HG03060 (cell line): Measurements from ENCODE around the gene ADAMTS16.

Experiments used
- ATAC-seq: cut with Tn5 transposase; IDR thresholded peaks from one replicate; pipeline ENCODE4 v1.9.1; 2021; ENCODE audit warnings: low read depth, moderate number of reproducible peaks; ENCODE audit not compliant: unreplicated experiment

Gene ADAMTS16

DNA sequence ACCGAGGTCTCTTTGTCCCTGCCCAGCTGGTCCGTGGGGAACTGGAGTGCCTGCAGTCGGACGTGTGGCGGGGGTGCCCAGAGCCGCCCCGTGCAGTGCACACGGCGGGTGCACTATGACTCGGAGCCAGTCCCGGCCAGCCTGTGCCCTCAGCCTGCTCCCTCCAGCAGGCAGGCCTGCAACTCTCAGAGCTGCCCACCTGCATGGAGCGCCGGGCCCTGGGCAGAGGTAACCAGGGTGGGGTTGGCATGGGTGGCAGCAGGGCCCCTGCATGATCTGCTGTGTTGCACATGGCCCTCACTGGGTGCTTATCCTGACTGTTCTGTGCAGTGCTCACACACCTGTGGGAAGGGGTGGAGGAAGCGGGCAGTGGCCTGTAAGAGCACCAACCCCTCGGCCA, 163.1 kb downstream of the ADAMTS16 start:
- no peak for ATAC-seq

DNA sequence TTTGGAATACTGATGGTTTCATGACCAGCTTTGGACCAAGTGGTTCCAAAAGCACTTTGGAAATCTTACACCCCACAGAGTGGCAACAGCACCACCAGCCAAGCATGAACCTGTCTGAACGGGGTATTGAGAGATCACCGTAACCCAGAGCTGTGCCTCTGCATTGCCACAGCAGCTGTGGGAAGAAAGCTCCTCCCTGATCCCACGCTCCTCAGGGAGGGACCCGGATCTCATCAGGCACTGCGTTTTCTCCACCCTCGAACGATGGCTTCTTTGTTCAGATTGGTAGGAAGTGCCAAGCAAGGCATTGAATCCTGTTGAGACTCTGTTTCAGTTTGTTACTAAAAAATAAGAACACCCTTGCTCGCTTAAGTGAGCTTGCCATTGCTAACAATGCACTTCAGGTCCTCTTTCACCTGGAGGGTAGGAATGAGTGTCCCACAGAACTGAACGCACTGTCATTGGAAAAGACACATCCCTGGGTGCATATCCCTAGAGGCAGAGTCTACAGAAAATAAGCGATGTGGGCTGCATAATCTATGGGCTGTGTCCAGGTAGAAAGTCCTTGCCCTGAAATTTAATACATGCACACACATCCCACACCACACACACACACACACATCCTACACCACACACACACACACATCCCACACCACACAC, 164.4 kb downstream of the ADAMTS16 start:
- ATAC-seq: no peak

DNA sequence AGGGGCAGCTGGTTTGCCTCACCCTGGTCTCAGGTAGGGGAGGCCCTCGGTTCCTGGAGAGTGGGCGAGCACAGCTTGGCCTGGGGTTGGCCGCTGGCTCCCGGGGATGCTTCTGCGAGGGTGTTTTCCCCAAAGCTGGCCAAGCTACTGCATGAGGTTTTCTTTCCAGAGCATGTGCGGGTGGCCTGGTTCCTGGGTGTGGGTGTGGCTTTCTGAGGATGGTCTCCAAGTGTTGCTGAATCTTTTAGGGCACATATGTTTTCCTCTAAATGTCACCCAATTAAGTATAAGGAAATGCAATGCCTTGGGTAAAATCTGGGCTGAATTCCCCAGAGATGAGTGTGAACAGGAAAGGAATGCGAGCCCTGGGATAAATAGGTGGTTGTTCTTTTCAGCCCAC, 166.6 kb downstream of the ADAMTS16 start:
- ATAC-seq: no peak

DNA sequence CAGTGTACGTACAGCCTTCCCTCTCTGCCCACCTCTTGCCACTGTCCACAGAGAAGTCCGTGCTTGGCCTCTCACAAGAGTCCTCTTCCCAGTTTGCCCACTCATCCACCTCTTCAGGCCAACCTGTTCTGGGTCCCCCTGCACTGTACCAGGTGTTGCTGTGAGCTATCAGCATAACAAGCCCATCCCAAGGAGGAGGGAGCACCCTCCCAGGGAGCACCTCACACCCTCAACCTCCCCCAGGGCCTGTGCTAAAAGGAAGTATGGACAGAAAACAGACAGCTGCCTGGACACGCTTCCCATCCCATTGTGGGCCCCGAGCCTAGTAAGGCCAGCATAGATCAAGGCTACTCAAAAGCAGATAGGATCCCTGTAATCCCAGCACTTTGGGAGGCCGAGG, 168.2 kb downstream of the ADAMTS16 start:
- ATAC-seq: no peak

DNA sequence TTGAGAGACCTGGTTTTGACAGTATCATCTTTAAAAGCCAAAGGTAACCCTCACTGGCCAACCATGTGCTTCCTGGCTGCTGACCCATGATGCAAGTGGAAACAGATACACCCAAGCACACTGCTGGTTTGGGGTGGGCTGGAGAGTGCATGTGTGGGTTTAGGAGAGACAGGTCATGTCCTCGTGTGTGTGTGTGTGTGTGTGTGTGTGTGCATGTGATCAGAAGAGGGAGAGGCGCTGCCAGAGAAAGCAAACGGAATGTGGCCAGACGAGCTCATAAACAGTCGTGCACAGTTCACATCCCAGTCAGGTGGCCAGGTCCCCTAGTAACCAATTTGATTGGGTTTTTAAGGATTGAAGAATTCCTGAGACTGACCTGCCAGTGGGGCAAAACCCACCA, 169.5 kb downstream of the ADAMTS16 start:
- ATAC-seq: no peak

DNA sequence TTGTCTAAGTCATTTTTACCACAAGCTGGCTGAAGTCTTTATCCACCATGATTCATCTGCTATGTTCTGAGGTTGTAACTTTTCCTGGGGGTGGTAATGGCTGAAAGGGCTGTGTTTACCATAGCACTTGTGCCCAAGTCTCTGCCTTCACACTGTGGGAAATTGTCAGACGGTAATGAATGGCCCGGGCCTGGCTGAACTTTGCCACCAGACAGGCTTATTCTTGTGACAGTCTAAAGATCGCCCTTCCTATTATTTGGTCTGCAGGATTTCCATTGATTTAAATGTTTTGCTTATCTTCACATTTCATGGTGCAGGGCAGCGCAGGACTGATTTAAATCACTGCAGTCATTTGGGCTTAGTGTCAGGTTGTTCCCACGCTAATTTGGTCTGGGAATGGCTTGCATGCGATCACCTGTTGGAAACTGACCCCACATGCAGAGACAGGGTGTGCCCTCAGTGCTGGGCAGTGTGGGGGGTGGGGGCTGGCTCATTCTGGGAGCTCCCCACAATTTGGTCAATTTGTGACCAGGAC, 173.0 kb downstream of the ADAMTS16 start:
- ATAC-seq: no peak

DNA sequence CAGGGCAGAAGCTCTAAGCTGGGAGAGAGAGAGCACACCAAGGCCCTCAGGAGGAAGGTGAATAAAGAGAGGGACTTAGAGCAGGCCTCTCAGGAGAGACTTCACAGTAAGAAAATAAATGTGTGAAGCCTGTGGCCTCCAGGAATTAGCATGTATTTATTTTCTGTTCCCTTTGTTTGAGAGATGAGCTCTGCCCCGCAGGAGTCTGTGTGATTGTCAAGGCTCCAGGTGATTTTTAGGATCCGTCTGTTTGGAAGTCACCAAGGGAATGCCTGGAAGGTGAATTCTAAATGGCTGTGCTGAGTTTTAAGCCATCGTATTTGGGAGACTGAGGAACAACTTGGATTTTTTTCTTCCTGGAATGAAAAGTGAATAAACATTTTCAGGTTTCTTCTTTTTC, 174.0 kb downstream of the ADAMTS16 start:
- ATAC-seq: no peak

DNA sequence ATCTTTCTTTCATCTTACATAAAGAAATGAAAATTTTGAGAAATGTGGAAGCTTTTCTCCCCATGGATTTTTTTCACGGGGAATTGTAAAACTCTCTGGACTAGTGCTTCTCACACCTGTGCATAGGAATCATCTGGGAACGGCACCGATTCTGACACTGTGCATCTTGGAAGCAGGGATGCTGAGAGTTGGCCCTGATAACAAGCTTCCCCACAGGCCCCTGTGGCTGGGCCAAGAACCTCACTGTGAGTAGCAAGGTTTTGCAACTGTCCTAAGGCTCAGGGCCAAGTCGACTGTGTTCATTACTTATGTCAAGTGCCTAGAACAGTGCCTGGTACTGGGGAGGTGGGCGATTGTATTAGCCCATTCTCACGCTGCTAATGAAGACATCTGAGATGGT, 174.5 kb downstream of the ADAMTS16 start:
- no peak for ATAC-seq

DNA sequence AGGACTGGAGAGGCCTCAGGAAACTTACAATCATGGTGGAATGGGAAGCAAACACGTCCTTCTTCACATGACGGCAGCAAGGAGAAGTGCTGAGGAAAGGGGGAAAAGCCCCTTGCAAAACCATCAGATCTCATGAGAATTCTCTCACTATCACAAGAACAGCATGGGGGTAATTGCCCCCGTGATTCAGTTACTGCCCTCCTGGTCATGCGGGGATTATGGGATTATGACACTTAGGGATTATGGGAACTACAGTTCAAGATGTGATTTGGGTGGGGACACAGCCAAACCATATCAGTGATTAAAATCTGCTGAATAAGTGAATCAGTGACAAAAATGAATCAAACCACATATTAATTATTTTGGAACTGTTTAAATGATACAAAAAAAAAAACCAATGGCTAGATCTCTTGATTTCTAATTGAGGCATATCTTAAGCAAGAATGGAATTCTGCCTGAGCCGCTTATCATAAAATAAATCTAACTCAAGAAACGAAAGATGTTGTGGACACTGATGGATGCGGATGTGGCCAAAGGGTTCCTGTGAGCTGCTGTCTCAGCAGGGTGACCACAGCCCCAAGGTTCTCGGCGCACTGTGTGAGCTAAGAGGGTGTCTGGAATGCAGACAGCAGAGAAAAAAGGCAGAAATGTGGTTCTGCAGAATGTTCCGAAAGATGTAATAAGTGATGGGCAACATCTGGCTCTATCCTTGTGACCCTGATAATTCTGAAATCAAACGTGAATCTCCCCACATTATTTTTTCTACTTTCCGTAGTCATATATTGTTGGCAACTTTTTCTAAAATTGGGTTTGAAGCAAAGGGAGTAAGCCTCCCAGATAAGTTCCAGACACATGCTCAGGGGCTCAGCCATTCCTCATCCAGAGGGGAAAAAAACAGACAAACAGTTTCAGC, 175.2 kb downstream of the ADAMTS16 start:
- ATAC-seq: no peak

DNA sequence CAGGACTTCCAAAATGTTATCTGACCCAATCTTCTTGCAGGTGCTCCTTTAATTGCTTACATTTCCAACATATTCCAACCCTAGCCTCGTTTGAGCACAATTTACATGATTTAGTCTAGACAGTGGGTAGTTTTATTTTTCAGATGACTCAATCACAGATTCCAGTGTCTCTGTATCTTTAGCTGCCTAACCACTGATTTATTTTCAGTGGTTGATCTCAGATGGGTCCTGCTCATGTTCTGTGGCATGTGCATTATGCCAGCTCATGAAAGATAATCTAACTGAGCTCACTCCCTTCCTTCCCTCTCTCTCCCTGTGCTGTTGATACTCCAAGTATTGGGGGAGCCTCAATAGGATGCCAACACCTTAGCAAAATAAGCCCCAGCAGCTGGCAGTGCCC, 176.2 kb downstream of the ADAMTS16 start:
- ATAC-seq: no peak

DNA sequence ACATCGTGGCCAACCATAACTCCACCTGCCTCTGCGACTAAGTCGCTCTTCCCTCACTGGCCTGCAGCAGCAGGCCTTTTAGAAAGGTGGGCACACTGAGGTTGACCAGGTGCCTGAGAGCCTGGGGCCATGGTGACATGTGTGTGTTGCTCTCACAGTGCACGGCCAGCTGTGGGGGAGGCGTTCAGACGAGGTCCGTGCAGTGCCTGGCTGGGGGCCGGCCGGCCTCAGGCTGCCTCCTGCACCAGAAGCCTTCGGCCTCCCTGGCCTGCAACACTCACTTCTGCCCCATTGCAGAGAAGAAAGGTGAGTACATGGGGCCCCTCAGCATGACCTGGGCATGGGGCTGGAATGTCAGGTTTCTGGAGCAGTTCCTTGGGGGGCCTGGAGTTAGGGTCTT, 177.8 kb downstream of the ADAMTS16 start:
- ATAC-seq: no peak

DNA sequence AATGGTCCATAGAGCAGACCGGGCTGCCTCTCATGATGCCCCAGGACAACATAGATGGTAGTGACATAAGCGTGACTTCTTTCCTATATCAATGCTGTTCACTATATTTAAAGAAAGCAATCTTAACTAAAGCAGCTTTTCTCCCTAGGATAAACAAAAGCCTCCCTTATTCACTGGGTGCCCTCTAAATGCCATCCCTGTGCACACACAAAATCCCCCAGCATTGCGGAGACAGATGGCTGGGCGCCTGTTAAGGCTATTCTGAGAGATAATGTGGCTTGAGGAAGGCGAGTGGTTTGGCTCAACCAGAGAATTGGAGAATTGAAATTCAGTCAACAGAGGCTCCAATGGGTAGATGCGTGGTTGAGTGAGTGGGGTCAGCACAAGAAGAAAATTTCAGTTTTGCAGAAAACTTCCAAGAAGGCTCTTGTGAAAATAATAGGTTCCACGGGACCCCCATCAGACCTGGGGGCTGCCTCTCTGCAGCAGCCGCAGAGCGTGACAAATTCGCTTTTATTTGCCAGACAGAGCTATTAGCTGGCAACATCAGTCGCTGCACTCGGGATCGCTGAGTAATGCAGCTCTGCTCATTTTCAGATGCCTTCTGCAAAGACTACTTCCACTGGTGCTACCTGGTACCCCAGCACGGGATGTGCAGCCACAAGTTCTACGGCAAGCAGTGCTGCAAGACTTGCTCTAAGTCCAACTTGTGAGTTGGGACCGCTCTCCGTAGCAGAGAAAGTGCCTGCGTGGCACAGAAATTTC, 178.5 kb downstream of the ADAMTS16 start:
- no peak for ATAC-seq

DNA sequence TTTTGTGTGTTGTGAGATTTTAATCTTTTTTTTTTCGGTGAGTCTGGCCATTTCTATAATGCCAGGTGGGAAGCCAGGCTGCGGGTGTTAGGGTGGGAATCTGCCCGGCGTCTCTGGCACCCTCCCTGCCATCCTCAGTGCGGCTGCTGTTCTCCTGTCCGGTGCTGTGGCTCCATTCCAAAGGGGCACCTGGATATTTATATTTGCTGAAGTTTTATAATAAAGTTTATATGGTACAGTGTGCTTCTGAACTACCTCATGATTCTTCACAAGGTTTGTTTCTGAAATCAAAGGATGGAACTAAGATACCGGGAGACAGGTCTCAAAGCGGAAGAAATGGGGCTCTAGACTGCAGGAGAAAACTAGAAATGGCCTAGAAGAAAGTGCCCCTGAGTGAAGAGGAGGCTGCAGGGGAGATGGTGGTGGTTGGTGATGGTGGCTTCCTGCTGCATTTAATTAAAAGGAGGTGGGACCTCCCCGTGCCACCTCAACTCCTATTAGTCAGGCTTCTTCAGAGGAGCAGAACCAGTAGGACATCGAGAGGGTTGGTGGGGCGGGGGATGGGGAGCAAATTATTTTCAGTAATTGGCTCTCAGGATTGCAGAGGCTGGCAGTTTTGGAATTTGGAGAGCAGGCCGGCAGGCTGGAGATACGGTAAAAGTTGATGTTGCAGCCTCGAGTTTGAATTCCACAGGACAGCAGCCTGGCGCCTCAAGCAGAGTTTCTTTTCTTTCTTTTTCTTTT, 180.1 kb downstream of the ADAMTS16 start:
- no peak for ATAC-seq

DNA sequence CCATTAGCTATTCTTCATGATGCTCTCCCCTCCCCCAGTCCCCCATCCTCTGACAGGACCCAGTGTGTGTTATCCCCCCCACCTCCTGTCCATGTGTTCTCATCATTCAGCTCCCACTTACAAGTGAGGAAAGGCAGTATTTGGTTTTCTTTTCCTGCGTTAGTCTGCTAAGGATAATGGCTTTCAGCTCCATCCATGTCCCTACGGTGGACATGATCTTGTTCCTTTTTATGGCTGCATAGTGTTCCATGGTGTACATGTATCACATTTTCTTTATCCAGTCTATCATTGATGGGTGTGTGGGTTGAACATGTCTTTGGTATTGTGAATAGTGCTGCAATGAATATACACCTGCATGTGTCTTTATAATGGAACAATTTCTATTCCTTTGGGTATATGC, 181.0 kb downstream of the ADAMTS16 start:
- no peak for ATAC-seq

DNA sequence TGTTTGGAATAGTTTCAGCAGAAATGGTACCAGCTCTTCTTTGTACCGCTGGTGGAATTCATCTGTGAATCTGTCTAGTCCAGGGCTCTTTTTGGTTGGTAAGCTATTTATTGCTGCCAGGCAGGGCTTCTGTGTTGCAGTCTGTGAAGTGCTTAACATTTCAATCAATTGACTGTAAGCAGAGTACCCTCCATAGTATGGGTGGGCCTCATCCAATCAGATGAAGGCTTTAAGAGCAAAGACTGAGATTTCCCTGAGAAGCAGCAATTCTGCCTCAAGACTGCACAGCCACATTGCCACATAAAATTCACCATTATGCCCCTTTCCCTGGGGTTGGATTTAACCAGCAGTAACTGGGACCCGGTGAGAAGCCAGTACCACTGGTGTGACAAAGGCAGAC, 183.4 kb downstream of the ADAMTS16 start:
- no peak for ATAC-seq

DNA sequence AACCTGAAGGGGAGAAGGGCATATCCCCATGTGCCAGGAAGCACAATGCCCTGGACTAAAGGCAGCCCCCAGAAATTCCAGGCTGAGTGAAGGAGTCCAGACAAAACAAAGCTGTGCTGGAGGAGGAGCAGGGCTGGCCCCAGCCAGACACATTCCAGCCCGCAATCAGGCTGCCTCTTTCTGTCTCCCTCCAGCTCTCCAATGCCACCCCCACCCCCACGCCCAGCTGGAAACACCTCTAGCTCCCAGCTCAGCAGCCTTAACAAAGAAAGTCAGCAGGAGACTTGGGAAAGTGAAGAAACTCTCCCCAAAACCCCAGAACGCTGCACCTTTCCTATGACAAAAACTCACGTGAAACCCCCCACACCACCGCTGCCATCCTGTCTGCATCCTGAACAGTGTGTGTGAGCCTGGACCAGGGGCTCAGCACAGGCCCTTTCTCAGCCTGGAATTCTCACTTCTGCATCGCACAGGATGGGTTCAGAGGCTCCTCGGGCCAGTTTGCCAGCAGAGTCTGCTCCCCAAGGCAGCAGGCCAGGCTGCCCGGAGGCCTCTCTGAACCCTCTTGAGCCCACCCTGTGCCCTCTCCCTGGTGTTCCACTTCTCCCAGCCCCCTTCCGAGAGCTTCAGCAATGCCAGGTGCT, 186.1 kb downstream of the ADAMTS16 start:
- no peak for ATAC-seq

DNA sequence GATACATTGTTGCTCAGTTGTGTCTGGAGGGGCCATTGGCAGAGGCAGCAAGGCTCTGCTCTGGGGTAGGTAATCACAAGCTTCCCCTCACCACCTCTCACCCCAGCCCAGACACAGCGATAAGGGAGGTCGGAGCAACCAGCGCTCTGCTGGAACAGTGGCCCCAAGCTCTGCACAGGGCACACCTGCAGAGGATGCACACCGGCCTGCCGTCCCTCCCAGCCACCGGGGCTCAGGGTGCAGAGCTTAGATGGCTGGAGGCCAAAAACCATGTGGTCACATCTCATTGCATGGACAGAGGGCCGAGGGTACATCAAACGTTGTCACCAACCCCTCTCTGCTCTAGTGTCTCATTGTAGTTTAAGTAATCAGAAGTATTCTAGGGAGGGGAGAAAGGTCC, 187.0 kb downstream of the ADAMTS16 start:
- no peak for ATAC-seq

DNA sequence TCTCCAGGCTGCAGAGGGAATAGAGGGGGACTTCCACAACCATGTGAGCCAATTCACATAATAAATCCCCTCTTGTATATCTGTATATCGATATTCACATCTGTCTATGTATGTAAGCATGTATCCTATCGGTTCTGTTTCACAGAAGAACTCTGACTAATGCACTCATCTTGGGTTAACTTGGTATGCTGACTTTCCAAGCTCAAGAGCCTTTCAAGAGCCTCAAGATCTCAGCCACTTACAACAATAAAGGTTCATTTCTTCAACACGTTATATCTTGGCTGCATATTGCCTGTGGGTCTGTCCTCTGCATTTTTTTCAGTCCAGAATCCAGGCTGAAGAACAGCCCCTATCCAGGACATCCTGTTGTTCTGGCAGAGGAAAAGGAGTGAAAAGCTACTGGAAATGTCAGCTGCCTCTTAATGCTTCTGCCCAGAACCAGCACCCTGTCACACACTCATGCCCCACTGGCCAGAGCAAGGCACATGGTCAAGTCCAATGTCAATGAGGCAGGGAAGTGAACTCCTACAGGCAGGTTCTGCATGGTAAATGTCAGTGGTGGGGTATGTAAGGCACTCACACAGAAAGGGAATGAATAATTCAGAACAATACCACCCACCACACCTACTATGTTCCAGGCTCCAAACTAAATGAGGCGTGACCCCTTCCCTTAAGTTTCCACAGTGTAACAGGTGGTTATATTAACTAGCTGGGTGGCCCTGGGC, 190.8 kb downstream of the ADAMTS16 start:
- ATAC-seq: no peak

DNA sequence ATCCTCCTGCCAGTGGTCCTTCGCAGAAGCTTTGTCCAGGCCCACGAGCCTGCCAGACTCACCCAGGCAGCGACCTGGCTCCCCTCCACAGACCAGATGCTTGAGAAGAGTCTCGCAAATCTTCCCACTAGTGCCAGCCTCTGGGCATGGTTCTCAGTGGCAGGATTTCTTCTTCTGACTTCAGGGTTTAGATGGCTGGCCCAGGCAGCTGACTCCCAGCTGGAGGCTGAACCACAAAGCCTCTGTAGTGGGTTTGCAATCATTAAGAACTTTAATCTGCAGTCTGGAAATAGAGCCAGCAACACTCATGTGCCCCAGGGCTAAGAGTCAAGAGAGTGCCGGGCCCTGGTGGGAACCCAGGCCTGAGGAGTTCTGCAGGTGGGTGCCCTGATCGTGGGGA, 191.7 kb downstream of the ADAMTS16 start:
- no peak for ATAC-seq
